Measurements from ENCODE around the gene RPRML. TPM values are rescaled to one million over a fixed set of nuclear protein-coding genes. Genes with fewer than 3 reads are reported as not detected.
A peak's percentile ranks its signal among the peaks of the same experiment; 100 is the strongest.

The RPRML gene
- total and polyA plus RNA-seq, 7 donors: 0.03 to 0.43 (median 0.30) TPM; not detected in 2

- no peak overlapping the region for H3K4me3 ChIP-seq
- TF ChIP-seq CTCF (IDR thresholded peaks at IDR 0.05): no peak
- H3K27me3 ChIP-seq (ENCODE audit: insufficient read depth in 3 of 3, low read length in 2 of 3): peaks cover 0 to 42% (median 9%) of the 10 kb centered on the region in 3 donors
- no peak for DNase-seq
- intact Hi-C loops (cut with DNase I): no loop called here
- WGBS, 3 donors: 48 to 54% (median 51%) methylated on average over 7 of the region's 7 CpGs
- peaks cover 16% of the 10 kb centered on the region for H3K4me1 ChIP-seq
- ATAC-seq: peak in 3 of 4 donors; percentile 29 to 42 (median 39)
- H3K36me3 ChIP-seq (ENCODE audit: insufficient read depth in 1 of 2, low read depth in 1 of 2): no peaks in the 10 kb centered on the region
- no peak overlapping the region for H3K27ac ChIP-seq
- no peaks in the 10 kb centered on the region for H3K9me3 ChIP-seq
Measured at GRCh38 chr17:46977348-46977747, 1.7 kb downstream of the RPRML start.

- TF ChIP-seq CTCF (IDR thresholded peaks at IDR 0.05): no peak
- Histone ChIP-seq H3K4me3 (no peak overlapping the region), H3K27me3 (ENCODE audit: insufficient read depth in 3 of 3, low read length in 2 of 3) (peaks cover 0 to 42% (median 9%) of the 10 kb centered on the region in 3 donors), H3K36me3 (ENCODE audit: insufficient read depth in 1 of 2, low read depth in 1 of 2) (no peaks in the 10 kb centered on the region), H3K27ac (no peak overlapping the region), H3K4me1 (peaks cover 16% of the 10 kb centered on the region), H3K9me3 (no peaks in the 10 kb centered on the region)
- 56 to 66% (median 58%) methylated on average over 14 of the region's 14 CpGs for WGBS, 3 donors
- DNase-seq (no peak), ATAC-seq (no peak)
- intact Hi-C loops (cut with DNase I): no loop called here
Measured at GRCh38 chr17:46976626-46977270, 2.3 kb downstream of the RPRML start.

- intact Hi-C loops (cut with DNase I): no loop called here
- ATAC-seq (no peak), DNase-seq (no peak)
- WGBS, 3 donors: 84 to 87% (median 86%) methylated on average over 4 of the region's 4 CpGs
- Histone ChIP-seq H3K4me1 (peaks cover 16% of the 10 kb centered on the region), H3K27ac (no peak overlapping the region), H3K4me3 (no peak overlapping the region), H3K36me3 (ENCODE audit: insufficient read depth in 1 of 2, low read depth in 1 of 2) (no peaks in the 10 kb centered on the region), H3K27me3 (ENCODE audit: insufficient read depth in 3 of 3, low read length in 2 of 3) (peaks cover 0 to 33% (median 9%) of the 10 kb centered on the region in 3 donors), H3K9me3 (no peaks in the 10 kb centered on the region)
- no peak for TF ChIP-seq CTCF (IDR thresholded peaks at IDR 0.05)
Measured at GRCh38 chr17:46975287-46975686, 3.8 kb downstream of the RPRML start.

GRCh38 chr17:46974086-46974485 lies 5.0 kb downstream of the RPRML start:
- no peak for DNase-seq
- Histone ChIP-seq H3K36me3 (ENCODE audit: insufficient read depth in 1 of 2, low read depth in 1 of 2) (no peaks in the 10 kb centered on the region), H3K4me3 (no peak overlapping the region), H3K27me3 (ENCODE audit: insufficient read depth in 3 of 3, low read length in 2 of 3) (peaks cover 0 to 24% (median 9%) of the 10 kb centered on the region in 3 donors), H3K4me1 (peaks cover 11% of the 10 kb centered on the region), H3K27ac (no peak overlapping the region), H3K9me3 (no peaks in the 10 kb centered on the region)
- no peak for TF ChIP-seq CTCF (IDR thresholded peaks at IDR 0.05)
- ATAC-seq: no peak
- intact Hi-C loops (cut with DNase I): no loop called here
- 64 to 70% (median 67%) methylated on average over 11 of the region's 11 CpGs for WGBS, 3 donors

GRCh38 chr17:46972346-46972745 lies 6.7 kb downstream of the RPRML start:
- H3K9me3 ChIP-seq: no peaks in the 10 kb centered on the region
- H3K27ac ChIP-seq: no peak overlapping the region
- ATAC-seq: no peak
- no peak for DNase-seq
- 40 to 47% (median 42%) methylated on average over 6 of the region's 6 CpGs for WGBS, 3 donors
- intact Hi-C loops (cut with DNase I): no loop called here
- H3K4me3 ChIP-seq: no peak overlapping the region
- no peak for TF ChIP-seq CTCF (IDR thresholded peaks at IDR 0.05)
- no peaks in the 10 kb centered on the region for H3K4me1 ChIP-seq
- H3K36me3 ChIP-seq (ENCODE audit: insufficient read depth in 1 of 2, low read depth in 1 of 2): no peaks in the 10 kb centered on the region
- H3K27me3 ChIP-seq (ENCODE audit: insufficient read depth in 3 of 3, low read length in 2 of 3): peaks cover 0 to 7% (median 4%) of the 10 kb centered on the region in 3 donors
